NCI-H345 treated with DMSO at 0.1 percent for 48 hours (cell line): Measurements from ENCODE around the gene IFT81.
"Not testable (repeated sequence)": the region's sequence is repeated elsewhere in the genome, so short reads cannot be mapped to it uniquely, and the experiment has no call there.

Source experiments
- DNase-seq: peaks from one replicate; lab custom pipeline; 2025; ENCODE audit not compliant: unreplicated experiment; lab: John Stamatoyannopoulos, UW

IFT81 gene

GRCh38 chr12:110201995-110202394 lies 77.8 kb downstream of the IFT81 start:
- no peak for DNase-seq

- DNase-seq: no peak
Measured at GRCh38 chr12:110203546-110203945, 79.4 kb downstream of the IFT81 start.

- no peak for DNase-seq
Measured at GRCh38 chr12:110205931-110206330, 81.8 kb downstream of the IFT81 start.

- DNase-seq: not testable (repeated sequence)
Measured at GRCh38 chr12:110211639-110212536, 87.7 kb downstream of the IFT81 start.

GRCh38 chr12:110217996-110218674 lies 94.0 kb downstream of the IFT81 start:
- no peak for DNase-seq

- no peak for DNase-seq
Measured at GRCh38 chr12:110222027-110222426, 97.9 kb downstream of the IFT81 start.

GRCh38 chr12:110222433-110222832 lies 98.3 kb downstream of the IFT81 start:
- no peak for DNase-seq

GRCh38 chr12:110223777-110224378 lies 99.7 kb downstream of the IFT81 start:
- no peak for DNase-seq

GRCh38 chr12:110224379-110225304 lies 100.5 kb downstream of the IFT81 start:
- DNase-seq: no peak

- no peak for DNase-seq
Measured at GRCh38 chr12:110227138-110227537, 103.0 kb downstream of the IFT81 start.

GRCh38 chr12:110228348-110228747 lies 104.2 kb downstream of the IFT81 start:
- DNase-seq: not testable (repeated sequence)

- DNase-seq: no peak
Measured at GRCh38 chr12:110228756-110229155, 104.6 kb downstream of the IFT81 start.

- DNase-seq: no peak
Measured at GRCh38 chr12:110229409-110229808, 105.3 kb downstream of the IFT81 start.

GRCh38 chr12:110230655-110231054 lies 106.5 kb downstream of the IFT81 start:
- DNase-seq: no peak

GRCh38 chr12:110233212-110233903 lies 109.2 kb downstream of the IFT81 start:
- no peak for DNase-seq

GRCh38 chr12:110234331-110234751 lies 110.2 kb downstream of the IFT81 start:
- no peak for DNase-seq

- DNase-seq: no peak
Measured at GRCh38 chr12:110234755-110235154, 110.6 kb downstream of the IFT81 start.

- no peak for DNase-seq
Measured at GRCh38 chr12:110235383-110235782, 111.2 kb downstream of the IFT81 start.

GRCh38 chr12:110243227-110243626 lies 119.1 kb downstream of the IFT81 start:
- no peak for DNase-seq

GRCh38 chr12:110244372-110244771 lies 120.2 kb downstream of the IFT81 start:
- DNase-seq: no peak
